ENCODE data around the gene JAZF1.

- TF ChIP-seq POLR2A (IDR thresholded peaks at IDR 0.05) = no peak
- no peak for TF ChIP-seq CTCF (IDR thresholded peaks at IDR 0.05)
Observed at GRCh38 chr7:28116041-28116440, 64.6 kb downstream of the JAZF1 start.
